Breast epithelium (tissue), 3 donors: Measurements from ENCODE around the gene DAPK3.

Experiments used
- CTCF ChIP-seq, 3 donors: fragments of 450-650 bp; IDR thresholded peaks; one replicate each; pipeline ENCODE4 v1.5.1; 2016 to 2017; ENCODE audit warnings: antibody characterized with exemption in 3 of 3, mild to moderate bottlenecking in 3 of 3, moderate library complexity in 3 of 3
- POLR2AphosphoS5 ChIP-seq, 3 donors: sonication (generic); formaldehyde crosslinking; IDR thresholded peaks; one replicate each; pipeline ENCODE4 v1.6.1; 2017; ENCODE audit warnings: antibody characterized with exemption in 3 of 3

- TF ChIP-seq CTCF (IDR thresholded peaks at IDR 0.05) (no peak), POLR2AphosphoS5 (IDR thresholded peaks at IDR 0.05) (no peak)
Observed at GRCh38 chr19:3959766-3960131, 11.2 kb downstream of the DAPK3 start.
